GM12872 (cell line): ENCODE measurements around the gene IQGAP2.

ENCODE experiments used
- CTCF ChIP-seq: IDR thresholded peaks from 3 replicates; pipeline ENCODE4 v1.5.1; 2011; ENCODE audit warnings: low read depth, mild to moderate bottlenecking, low read length, moderate library complexity; ENCODE audit not compliant: insufficient read depth

IQGAP2 gene

GRCh38 chr5:76700571-76700970 is 297.5 kb downstream of the IQGAP2 start:
- TF ChIP-seq CTCF, result no peak

GRCh38 chr5:76701298-76701697 is 298.2 kb downstream of the IQGAP2 start:
- no peak for TF ChIP-seq CTCF

- no peak for TF ChIP-seq CTCF
Observed at GRCh38 chr5:76703707-76704106, 300.6 kb downstream of the IQGAP2 start.

GRCh38 chr5:76704131-76704663 is 301.1 kb downstream of the IQGAP2 start:
- TF ChIP-seq CTCF, result no peak

GRCh38 chr5:76705574-76705973 is 302.5 kb downstream of the IQGAP2 start:
- no peak for TF ChIP-seq CTCF

- TF ChIP-seq CTCF, result no peak
Observed at GRCh38 chr5:76709762-76710161, 306.7 kb downstream of the IQGAP2 start.

- TF ChIP-seq CTCF, result no peak
Observed at GRCh38 chr5:76710991-76711390, 307.9 kb downstream of the IQGAP2 start.
